ENCODE data around the gene CUL3. TPM values are rescaled to one million over a fixed set of nuclear protein-coding genes. Genes with fewer than 3 reads are reported as not detected.

CUL3 gene
- total RNA-seq, 1 experiment from 2014 or later = 104 TPM

DNA sequence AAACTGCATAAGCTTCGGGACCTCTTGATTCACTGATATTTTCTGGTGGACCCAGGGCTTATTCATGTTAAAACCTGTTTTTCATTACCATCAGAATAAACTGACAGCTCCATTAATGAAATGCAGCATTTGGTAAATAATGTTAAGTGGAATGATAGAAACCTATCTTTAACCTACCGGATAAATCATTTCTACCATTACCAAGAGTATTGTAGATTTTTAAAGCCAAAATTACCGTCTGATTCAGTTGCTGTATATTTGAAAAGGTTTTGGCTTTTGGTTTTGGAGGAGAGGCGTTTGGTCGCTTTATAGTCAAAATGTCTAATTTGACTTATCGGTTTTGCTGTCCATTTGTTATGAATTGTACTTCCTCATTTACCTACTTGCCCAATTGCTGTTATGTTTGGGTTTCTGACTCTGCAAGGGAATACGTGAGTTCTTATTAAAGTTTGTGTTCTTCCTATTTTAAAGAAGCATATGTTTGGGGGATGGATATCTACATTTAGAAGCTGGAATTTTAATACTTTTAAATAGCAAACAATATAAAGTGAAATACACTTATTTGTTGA, 1.0 kb upstream of the CUL3 start:
- BruUV-seq (replicated peaks) = TSS peak; percentile 96
- no peaks in the 10 kb centered on the region for H3K9me3 ChIP-seq (ENCODE audit: control insufficient read depth, insufficient read depth, low read depth, low read length)
- in situ Hi-C loops (cut with HindIII; ENCODE audit: low pct_unique_long_range_greater_than_20kb, low sequenced_read_pairs) = no loop called here
- no peaks in the 10 kb centered on the region for H3K27me3 ChIP-seq (ENCODE audit: control insufficient read depth, insufficient read depth, low read length)
- no peak for DNase-seq (ENCODE audit: low read depth, low spot score)
- POLR2A ChIA-PET = interaction anchor here (0.6 to 1.3 kb wide), 3 partner anchors 20 to 25 kb away, joined by 3 read pairs; no protein-coding TSS in a partner anchor
- CTCF ChIA-PET = interaction anchor here (0.6 kb wide), 1 partner anchor 37 kb away, joined by 6 read pairs; no protein-coding TSS in a partner anchor
- H3K36me3 ChIP-seq (ENCODE audit: control insufficient read depth, insufficient read depth, low read length) = peaks cover 6% of the 10 kb centered on the region; the same call in 1 of the 2 replicates
- intact Hi-C loops (cut with micrococcal nuclease; ENCODE audit: unreplicated experiment) = loop anchor here (5.0 kb wide), 1 partner anchor 191 kb away; no protein-coding TSS in a partner anchor
- ATAC-seq = no peak
- peak overlapping the region; percentile 66 to 92 for H3K4me3 ChIP-seq (ENCODE audit: low read depth in 2 of 2, low read length in 2 of 2)
- peak overlapping the region; percentile 95 for H3K27ac ChIP-seq (ENCODE audit: low read length)
- TF ChIP-seq, protein P1, sequence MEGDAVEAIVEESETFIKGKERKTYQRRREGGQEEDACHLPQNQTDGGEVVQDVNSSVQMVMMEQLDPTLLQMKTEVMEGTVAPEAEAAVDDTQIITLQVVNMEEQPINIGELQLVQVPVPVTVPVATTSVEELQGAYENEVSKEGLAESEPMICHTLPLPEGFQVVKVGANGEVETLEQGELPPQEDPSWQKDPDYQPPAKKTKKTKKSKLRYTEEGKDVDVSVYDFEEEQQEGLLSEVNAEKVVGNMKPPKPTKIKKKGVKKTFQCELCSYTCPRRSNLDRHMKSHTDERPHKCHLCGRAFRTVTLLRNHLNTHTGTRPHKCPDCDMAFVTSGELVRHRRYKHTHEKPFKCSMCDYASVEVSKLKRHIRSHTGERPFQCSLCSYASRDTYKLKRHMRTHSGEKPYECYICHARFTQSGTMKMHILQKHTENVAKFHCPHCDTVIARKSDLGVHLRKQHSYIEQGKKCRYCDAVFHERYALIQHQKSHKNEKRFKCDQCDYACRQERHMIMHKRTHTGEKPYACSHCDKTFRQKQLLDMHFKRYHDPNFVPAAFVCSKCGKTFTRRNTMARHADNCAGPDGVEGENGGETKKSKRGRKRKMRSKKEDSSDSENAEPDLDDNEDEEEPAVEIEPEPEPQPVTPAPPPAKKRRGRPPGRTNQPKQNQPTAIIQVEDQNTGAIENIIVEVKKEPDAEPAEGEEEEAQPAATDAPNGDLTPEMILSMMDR (IDR thresholded peaks at IDR 0.05) = no peak
- TF ChIP-seq REST (IDR thresholded peaks at IDR 0.05; ENCODE audit: insufficient read depth in 1 of 2, low read depth in 2 of 2, low read length in 1 of 2) = no peak
- no peak for TF ChIP-seq POLR2AphosphoS5 (IDR thresholded peaks at IDR 0.05; ENCODE audit: low read depth, low read length)
- TF ChIP-seq TCF7L2 (IDR thresholded peaks at IDR 0.05; ENCODE audit: low read depth, low read length) = no peak
- TF ChIP-seq SIN3A (IDR thresholded peaks at IDR 0.05; ENCODE audit: borderline replicate concordance, insufficient read depth, low read depth, low read length) = no peak
- H3K4me1 ChIP-seq (ENCODE audit: control insufficient read depth, insufficient read depth, low read length) = peaks cover 11% of the 10 kb centered on the region

- in situ Hi-C loops (cut with HindIII; ENCODE audit: low pct_unique_long_range_greater_than_20kb, low sequenced_read_pairs) = no loop called here
Measured at GRCh38 chr2:224584785-224585210, 365 bp downstream of the CUL3 start.

More at GRCh38 chr2:224584785-224585210, 365 bp downstream of the CUL3 start:
- H3K4me1 ChIP-seq (ENCODE audit: control insufficient read depth, insufficient read depth, low read length) = peaks cover 18% of the 10 kb centered on the region
- intact Hi-C loops (cut with micrococcal nuclease; ENCODE audit: unreplicated experiment) = loop anchor here (5.0 kb wide), 1 partner anchor 193 kb away; no protein-coding TSS in a partner anchor
- CTCF ChIA-PET = interaction anchor here (0.5 kb wide), 1 partner anchor 116 kb away, joined by 8 read pairs; no protein-coding TSS in a partner anchor
- no peaks in the 10 kb centered on the region for H3K9me3 ChIP-seq (ENCODE audit: control insufficient read depth, insufficient read depth, low read depth, low read length)
- H3K36me3 ChIP-seq (ENCODE audit: control insufficient read depth, insufficient read depth, low read length) = peaks cover 6% of the 10 kb centered on the region; the same call in 1 of the 2 replicates
- ATAC-seq (peak; percentile 42), DNase-seq (ENCODE audit: low read depth, low spot score) (no peak)
- H3K27me3 ChIP-seq (ENCODE audit: control insufficient read depth, insufficient read depth, low read length) = no peaks in the 10 kb centered on the region
- no peak for TF ChIP-seq TCF7L2 (IDR thresholded peaks at IDR 0.05; ENCODE audit: low read depth, low read length)
- no peak for TF ChIP-seq REST (IDR thresholded peaks at IDR 0.05; ENCODE audit: insufficient read depth in 1 of 2, low read depth in 2 of 2, low read length in 1 of 2)
- TF ChIP-seq, protein P1 (IDR thresholded peaks at IDR 0.05) = no peak
- no peak for TF ChIP-seq POLR2AphosphoS5 (IDR thresholded peaks at IDR 0.05; ENCODE audit: low read depth, low read length)
- TF ChIP-seq SIN3A (IDR thresholded peaks at IDR 0.05; ENCODE audit: borderline replicate concordance, insufficient read depth, low read depth, low read length) = no peak
- H3K4me3 ChIP-seq (ENCODE audit: low read depth in 2 of 2, low read length in 2 of 2) = peak overlapping the region; percentile 58 to 98
- POLR2A ChIA-PET = interaction anchor here (1.3 kb wide), 1 partner anchor 23 kb away, joined by 3 read pairs; no protein-coding TSS in a partner anchor
- H3K27ac ChIP-seq (ENCODE audit: low read length) = peak overlapping the region; percentile 65; the same call in 1 of the 2 replicates
- BruUV-seq (replicated peaks) = TSS peak; percentile 42
